HG02759 (cell line): ENCODE measurements around the gene KRTAP1-3.
"Not testable (repeated sequence)": the region's sequence is repeated elsewhere in the genome, so short reads cannot be mapped to it uniquely, and the experiment has no call there.

Source experiments
- ATAC-seq: cut with Tn5 transposase; IDR thresholded peaks from one replicate; pipeline ENCODE4 v1.9.1; 2021; ENCODE audit warnings: mild to moderate bottlenecking, moderate library complexity; ENCODE audit not compliant: unreplicated experiment

The KRTAP1-3 gene

GRCh38 chr17:41054556-41054955 is 19.9 kb upstream of the KRTAP1-3 start:
- not testable (repeated sequence) for ATAC-seq

GRCh38 chr17:41054025-41054424 is 19.4 kb upstream of the KRTAP1-3 start:
- no peak for ATAC-seq

- ATAC-seq, result no peak
Observed at GRCh38 chr17:41052566-41052965, 17.9 kb upstream of the KRTAP1-3 start.

- no peak for ATAC-seq
Observed at GRCh38 chr17:41049110-41049509, 14.4 kb upstream of the KRTAP1-3 start.

- no peak for ATAC-seq
Observed at GRCh38 chr17:41048441-41048840, 13.8 kb upstream of the KRTAP1-3 start.

- not testable (repeated sequence) for ATAC-seq
Observed at GRCh38 chr17:41046735-41047465, 12.2 kb upstream of the KRTAP1-3 start, which contains the start of gene KRTAP2-1. KRTAP2-1 (minus strand) TSS chr17:41047316; CDS start chr17:41047267, 49 bp downstream.

GRCh38 chr17:41042953-41043352 is 8.3 kb upstream of the KRTAP1-3 start:
- no peak for ATAC-seq

- ATAC-seq, result not testable (repeated sequence)
Observed at GRCh38 chr17:41040783-41041571, 6.3 kb upstream of the KRTAP1-3 start, which contains the start of gene KRTAP1-1. KRTAP1-1 (minus strand) TSS chr17:41041450; CDS start chr17:41041397, 53 bp downstream.

- ATAC-seq, result no peak
Observed at GRCh38 chr17:41037853-41038350, 3.2 kb upstream of the KRTAP1-3 start.

GRCh38 chr17:41029633-41030245 is 4.9 kb downstream of the KRTAP1-3 start, which contains the start of gene KRTAP1-4:
KRTAP1-4 (minus strand) TSS chr17:41030195; CDS start chr17:41030078, 117 bp downstream.
- no peak for ATAC-seq

GRCh38 chr17:41026715-41027471 is 7.8 kb downstream of the KRTAP1-3 start, which contains the start of gene KRTAP1-5:
KRTAP1-5 (minus strand) TSS chr17:41027208; CDS start chr17:41027155, 53 bp downstream.
- ATAC-seq, result no peak

- no peak for ATAC-seq
Observed at GRCh38 chr17:41024697-41025096, 10.0 kb downstream of the KRTAP1-3 start.

- ATAC-seq, result no peak
Observed at GRCh38 chr17:41020336-41020735, 14.3 kb downstream of the KRTAP1-3 start.

GRCh38 chr17:41019415-41019814 is 15.3 kb downstream of the KRTAP1-3 start:
- ATAC-seq, result no peak

GRCh38 chr17:41018541-41018940 is 16.1 kb downstream of the KRTAP1-3 start:
- ATAC-seq, result no peak

GRCh38 chr17:41016578-41017215 is 18.0 kb downstream of the KRTAP1-3 start:
- no peak for ATAC-seq

GRCh38 chr17:41015454-41015853 is 19.2 kb downstream of the KRTAP1-3 start:
- no peak for ATAC-seq

- no peak for ATAC-seq
Observed at GRCh38 chr17:41013606-41014005, 21.1 kb downstream of the KRTAP1-3 start.

- ATAC-seq, result no peak
Observed at GRCh38 chr17:41013181-41013580, 21.5 kb downstream of the KRTAP1-3 start.
